Peyer's patch (tissue), 4 donors: ENCODE data around the gene GREB1L.

Experiments
- CTCF ChIP-seq, 6 experiments: fragments of 450-650 bp in 4 of 6; fragments of 200-600 bp in 2 of 6; sonication (generic) in 1 of 6; IDR thresholded peaks; one replicate each; pipeline ENCODE4 v1.5.1; 2017 to 2019; ENCODE audit warnings: antibody characterized with exemption in 6 of 6, mild to moderate bottlenecking in 3 of 6, moderate library complexity in 1 of 6
- POLR2A ChIP-seq, 2 donors: fragments of 450-650 bp; IDR thresholded peaks; one replicate each; pipeline ENCODE4 v1.5.1; 2017; ENCODE audit warnings: antibody characterized with exemption in 2 of 2, mild to moderate bottlenecking in 2 of 2, moderate library complexity in 2 of 2

DNA sequence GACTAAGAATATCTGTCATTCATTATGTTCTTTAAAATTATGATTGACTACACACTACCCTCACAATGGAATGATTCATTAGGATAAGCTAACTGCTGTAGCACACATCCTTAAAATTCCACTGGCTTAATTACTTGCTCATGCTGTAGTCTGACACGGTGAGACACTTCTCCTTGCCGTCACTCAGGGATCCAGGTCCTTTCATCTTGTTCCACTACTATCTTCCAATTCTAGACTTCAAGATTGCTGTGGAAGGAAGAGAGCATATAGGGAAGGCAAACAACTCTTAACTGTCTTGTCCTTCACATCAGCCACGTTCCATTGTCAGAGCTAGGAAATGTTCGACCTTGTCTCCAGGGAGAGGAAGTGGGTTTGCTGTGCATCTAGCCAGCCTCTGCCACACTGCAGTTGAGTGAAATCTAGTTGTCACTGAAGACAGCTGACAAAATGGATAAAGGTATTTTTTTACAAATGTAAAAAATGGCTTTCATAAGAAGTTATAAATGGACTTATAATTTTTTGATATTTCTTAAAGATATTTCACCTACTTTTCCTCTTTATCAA is 30.1 kb downstream of the GREB1L start:
- no peak for TF ChIP-seq CTCF (IDR thresholded peaks at IDR 0.05)
- no peak for TF ChIP-seq POLR2A (IDR thresholded peaks at IDR 0.05)
